ENCODE measurements around the gene DCUN1D1. TPM values are rescaled to one million over a fixed set of nuclear protein-coding genes. Genes with fewer than 3 reads are reported as not detected.
A peak's percentile ranks its signal among the peaks of the same experiment; 100 is the strongest.
"Not testable (repeated sequence)": the region's sequence is repeated elsewhere in the genome, so short reads cannot be mapped to it uniquely, and the experiment has no call there.

The DCUN1D1 gene
- polyA plus RNA-seq (ENCODE audit: insufficient read length in 3 of 3), result 10 to 100 TPM; 55.7 to 60.8 (median 60.3) TPM

DNA sequence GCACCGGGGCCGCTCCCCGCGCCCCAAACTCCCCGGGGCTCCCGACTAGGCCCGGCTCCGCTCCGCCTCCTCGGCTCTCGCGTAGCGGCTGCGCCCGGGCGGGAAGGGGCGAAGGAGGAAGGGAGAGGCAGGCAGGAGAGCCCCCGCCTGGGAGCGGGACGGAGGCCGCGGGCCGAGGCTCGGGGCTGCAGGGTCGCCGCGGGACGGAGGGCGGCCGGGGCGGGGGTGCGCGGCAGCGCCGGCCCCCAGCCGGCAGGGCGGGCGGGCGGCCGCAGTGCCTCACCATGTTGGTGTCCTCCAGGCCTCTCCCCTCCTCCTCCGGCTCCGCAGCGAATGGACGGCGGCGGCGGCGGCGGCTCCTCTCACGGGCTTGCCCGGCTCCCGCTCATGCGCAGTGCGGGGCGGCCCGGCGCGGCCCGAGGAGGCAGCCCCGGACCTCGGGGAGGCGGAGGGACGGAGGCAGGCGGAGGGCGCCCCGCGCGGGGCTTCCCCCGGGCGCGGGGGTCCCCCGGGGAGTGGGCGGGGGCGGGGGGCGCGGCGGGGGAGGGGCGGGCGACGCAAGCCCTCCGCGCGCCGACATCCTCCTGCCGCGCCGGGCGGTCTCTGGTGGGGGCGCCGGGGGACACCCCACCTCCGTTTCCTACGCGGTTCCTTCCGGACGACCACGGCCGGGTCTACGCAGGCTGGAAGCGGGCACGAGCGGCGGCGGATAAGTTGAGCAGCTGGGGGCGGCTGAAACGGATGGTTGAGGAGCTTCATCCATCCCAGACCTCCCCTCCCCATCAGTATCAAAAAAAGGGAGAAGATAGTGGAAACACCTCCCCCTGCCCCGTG is at the start of gene DCUN1D1:
DCUN1D1 (minus strand) TSS at position 335 of the 834 bp plus-strand sequence; CDS start at position 286, 49 bp downstream.
- DNase-seq (ENCODE audit: low read depth in 3 of 3, low spot score in 2 of 3), result peak in 2 of 3 donors; percentile 63

DNA sequence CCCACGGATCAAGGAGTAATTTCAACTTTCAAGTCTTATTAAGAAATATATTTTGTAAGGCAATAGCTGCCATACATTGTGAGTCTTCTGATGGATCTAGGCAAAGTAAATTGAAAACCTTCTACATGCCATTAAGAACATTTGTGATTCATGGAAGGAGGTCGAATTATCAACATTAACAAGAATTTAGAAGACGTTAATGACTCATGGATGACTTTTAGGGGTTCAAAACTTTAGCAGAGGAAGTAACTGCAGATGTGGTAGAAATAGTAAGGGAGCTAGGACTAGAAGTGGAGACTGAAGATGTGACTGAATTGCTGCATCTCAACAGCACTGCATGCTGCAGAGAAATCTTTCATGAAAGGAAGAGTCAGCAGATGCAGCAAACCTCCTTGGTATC is 48.1 kb upstream of the DCUN1D1 start:
- no peak for DNase-seq (ENCODE audit: low read depth in 3 of 3, low spot score in 2 of 3)

DNA sequence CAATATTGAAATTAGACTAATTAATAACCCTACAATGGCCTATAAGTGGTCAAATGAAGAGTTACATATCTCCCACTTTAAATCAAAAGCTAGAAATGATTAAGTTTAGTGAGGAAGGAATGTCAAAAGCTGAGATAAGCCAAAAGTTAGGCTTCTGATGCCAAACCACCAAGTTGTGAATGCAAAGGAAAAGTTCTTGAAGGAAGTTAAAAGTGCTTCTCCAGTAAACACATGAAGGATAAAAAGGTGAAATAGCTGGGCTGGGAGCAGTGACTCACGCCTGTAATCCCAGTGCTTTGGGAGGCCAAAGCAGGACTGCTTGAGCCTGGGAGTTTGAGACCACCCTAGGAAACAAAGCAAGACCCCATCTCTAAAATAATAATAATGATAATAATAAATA is 46.9 kb upstream of the DCUN1D1 start:
- DNase-seq (ENCODE audit: low read depth in 3 of 3, low spot score in 2 of 3), result no peak

DNA sequence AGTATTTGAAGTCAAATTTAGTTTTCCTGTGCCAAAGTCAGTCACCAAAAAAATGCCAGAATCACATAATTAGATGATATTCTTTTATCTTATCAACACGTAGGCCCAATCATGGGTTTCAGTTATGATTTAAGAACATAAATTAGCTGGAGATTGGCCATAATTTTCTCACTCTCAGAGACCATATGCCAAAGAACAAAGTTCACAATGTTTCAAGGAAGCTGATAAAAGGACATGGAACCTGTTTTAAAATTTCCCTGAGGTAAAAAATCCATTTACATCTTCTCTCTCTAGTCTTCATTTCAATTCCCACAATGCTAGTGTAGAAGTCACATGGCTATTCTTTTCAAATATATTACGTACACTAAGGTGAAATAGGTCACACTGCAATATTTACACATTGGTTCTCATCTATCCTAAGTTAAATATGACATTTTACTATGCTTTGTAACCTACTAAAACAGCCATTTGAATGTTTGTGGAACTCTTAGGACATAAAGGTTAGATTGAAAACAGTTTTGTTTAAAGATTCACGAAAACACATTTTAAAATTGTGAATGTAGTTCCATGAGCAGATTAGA is 42.7 kb upstream of the DCUN1D1 start:
- no peak for DNase-seq (ENCODE audit: low read depth in 3 of 3, low spot score in 2 of 3)

DNA sequence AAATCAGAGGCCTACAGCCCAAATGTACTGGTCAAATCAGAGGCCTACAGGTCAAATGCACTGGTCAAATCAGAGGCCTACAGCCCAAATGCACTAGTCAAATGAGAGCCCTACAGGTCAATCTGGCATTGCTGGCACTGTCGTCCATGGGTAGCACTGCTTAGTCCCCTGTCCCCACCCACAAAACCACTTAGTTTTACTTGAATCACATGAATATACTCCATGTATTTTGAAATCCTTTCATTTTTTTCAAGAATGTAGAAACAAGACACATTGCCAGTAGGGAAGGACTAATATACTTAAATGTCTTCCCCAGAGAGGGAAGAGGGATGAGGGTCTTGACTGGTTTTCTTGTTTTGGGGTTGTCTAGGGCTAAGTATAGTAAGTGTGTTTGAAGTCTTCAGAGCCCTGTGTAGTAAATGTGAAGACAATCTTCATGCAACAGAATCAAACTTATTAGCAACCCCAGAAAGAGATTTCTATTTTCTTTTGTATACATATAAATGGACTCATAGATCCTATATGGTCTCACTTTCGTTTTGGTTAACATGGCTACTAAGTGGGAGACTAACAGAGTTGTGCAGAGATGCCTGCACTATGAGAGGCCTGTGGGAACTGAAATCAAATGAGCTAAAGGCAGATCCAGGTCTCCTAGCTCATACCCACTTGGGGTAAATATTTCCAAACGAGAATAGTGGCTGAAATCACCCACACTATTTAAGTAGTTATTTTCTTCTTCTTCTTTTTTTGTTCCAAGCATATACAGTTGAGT is 38.3 kb upstream of the DCUN1D1 start:
- no peak for DNase-seq (ENCODE audit: low read depth in 3 of 3, low spot score in 2 of 3)

DNA sequence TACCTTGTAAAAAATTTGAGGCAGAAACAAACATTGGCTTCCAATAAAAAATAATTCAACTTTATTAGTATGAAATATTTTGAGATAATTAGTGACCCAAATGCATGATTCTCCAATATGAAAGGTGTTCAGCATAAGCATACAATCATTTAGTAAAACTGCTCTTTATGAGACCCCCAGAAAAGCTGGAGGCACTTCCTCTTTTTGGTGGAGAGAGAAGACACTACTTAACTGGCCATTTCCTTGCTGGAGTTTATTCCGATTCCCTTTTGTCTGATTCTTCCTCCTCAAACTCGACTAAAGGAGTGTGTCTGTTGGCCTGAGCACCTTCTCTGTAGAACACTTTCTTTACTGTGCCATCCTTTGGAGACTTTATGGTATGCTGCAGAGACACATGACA is 34.8 kb upstream of the DCUN1D1 start:
- DNase-seq (ENCODE audit: low read depth in 3 of 3, low spot score in 2 of 3), result no peak

DNA sequence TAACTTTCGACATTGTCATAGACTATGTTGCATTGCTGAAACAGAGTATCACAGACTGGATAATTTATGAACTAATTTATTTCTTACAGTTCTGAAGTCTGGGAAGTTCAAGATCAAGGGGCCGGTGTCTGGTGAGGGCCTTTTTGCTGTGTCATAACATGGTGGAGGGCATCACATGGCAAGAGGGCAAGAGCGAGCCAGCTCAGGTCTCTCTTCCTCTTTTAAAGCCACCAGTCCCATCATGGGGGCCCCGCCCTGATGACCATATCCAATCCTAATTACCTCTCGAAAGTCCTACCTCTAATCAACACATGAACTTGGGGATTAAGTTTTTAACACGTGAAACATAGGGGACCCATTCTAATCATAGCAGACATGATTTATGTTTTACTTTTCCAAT is 33.5 kb upstream of the DCUN1D1 start:
- DNase-seq (ENCODE audit: low read depth in 3 of 3, low spot score in 2 of 3), result no peak

DNA sequence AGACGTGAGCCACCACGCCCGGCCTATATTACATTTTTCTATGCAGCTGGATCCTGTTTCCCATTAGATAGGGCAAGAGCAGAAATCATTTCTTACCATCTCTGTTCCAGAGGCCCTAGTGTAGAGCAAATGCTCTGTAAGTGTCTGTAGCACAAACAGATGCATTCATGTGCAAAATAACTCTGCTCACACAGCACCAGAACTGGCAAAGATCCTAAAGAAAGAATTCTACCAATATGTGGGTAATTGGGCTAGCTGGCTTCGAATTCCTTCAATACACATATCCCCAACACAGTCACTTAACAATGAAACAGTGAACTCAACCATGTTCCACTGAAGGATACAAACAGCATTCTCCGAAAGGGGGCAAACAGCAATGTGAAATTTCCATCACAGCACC is 32.7 kb upstream of the DCUN1D1 start:
- no peak for DNase-seq (ENCODE audit: low read depth in 3 of 3, low spot score in 2 of 3)

DNA sequence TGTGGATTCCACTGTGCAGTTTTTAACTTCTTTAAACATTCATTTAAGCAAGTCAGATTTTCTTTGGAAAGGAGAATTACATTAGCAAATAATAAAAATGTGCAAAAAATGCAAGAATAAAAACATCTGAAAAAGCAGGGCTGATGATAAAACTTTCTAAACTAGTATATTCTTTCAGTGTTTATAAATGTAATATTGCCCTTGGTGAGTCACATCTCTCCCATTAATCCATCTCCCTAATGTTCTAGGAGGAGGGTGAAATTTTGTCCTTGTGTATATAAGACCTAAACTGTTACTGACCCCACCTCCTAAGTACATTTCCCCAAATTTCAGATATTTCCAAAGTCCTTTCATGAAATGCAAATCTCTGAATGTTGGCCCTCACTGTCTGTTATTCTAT is 28.5 kb upstream of the DCUN1D1 start:
- no peak for DNase-seq (ENCODE audit: low read depth in 3 of 3, low spot score in 2 of 3)

DNA sequence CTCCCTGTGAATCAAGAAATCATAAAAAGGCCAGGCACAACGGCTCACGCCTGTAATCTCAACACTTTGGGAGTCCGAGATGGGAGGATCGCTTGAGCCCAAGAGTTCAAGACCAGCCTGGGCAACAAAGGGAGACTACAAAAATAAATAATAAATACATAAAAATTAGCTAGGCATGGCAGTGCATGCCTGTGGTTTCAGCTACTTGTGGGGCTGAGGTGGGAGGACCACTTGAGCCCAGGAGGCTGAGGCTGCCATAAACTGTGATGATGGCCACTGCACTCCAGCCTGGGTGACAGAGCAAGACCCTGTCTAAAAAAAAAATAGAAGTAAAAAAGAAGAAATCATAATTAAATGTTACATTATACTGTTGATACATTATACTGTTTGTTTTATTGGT is 28.0 kb upstream of the DCUN1D1 start:
- DNase-seq (ENCODE audit: low read depth in 3 of 3, low spot score in 2 of 3), result no peak

DNA sequence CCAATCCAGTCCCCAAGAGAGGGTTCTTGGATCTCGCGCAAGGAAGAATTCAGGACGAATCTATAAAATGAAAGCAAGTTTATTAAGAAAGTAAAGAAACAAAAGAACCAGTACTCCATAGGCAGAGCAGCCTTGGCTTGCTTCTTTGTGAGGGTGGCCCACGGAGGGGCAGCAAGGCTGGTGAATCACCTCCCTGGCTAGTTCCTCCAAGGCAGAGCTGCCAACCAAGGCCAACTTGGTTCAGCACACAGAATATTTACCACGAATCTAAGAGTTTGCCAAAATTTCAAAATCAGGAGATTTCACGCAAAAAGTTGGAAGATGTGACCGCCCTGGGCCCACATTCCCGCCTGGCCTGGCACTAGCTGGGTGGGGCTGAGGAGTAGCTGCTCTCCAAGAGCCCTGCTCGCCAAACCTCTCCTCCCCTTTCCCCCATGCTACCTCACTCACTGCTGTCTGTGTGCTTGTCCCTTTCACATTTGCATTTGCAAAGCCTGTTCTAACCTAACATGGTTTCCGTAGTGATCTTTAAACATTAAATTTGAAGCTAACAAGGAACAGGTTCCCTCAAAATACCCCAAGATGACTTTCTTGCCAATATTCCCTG is 26.2 kb upstream of the DCUN1D1 start:
- no peak for DNase-seq (ENCODE audit: low read depth in 3 of 3, low spot score in 2 of 3)

DNA sequence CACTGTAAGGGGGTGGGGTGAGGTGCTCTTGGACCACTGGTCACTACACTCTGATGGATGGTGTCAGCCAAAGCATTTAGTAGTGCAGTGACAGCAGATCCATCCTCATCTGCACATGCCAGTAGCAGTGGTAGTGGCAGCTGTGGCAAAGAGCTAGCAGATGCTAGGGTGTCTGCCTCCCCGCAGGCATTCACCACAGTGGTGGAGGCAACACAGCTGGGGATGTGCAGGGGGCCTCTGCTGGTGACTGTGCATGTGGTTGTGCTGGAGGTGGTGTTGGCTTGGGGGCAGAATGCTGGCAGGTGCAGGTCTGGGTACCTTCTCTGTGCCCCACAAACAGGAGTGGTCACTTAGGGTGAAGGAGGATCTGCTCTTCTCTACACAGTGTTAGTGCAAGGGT is 19.4 kb upstream of the DCUN1D1 start:
- no peak for DNase-seq (ENCODE audit: low read depth in 3 of 3, low spot score in 2 of 3)

DNA sequence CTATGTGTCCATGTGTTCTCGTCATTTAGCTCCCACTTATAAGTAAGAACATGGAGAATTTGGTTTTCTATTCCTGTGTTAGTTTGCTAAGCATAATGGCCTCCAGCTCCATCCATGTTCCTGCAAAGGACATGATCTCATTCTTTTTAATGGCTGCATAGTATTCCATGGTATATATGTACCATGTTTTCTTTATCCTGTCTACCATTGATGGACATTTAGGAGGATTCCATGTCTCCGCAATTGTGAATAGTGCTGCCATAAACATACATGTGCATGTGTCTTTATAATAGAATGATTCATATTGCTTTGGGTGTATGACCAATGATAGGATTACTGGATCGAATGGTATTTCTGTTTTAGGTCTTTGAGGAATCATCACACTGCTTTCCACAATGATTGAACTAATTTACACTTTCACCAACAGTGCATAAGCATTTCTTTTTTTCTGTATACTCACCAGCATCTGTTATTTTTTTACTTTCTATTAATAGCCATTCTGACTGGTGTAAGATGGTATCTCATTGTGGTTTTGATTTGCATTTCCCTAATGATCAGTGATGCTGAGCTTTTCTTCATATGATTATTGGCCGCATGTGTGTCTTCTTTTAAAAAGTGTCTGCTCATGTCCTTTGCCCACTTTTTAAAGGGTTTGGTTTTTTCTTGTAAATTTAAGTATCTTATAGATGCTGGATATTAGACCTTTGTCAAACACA is 13.3 kb upstream of the DCUN1D1 start:
- not testable (repeated sequence) for DNase-seq (ENCODE audit: low read depth in 3 of 3, low spot score in 2 of 3)

DNA sequence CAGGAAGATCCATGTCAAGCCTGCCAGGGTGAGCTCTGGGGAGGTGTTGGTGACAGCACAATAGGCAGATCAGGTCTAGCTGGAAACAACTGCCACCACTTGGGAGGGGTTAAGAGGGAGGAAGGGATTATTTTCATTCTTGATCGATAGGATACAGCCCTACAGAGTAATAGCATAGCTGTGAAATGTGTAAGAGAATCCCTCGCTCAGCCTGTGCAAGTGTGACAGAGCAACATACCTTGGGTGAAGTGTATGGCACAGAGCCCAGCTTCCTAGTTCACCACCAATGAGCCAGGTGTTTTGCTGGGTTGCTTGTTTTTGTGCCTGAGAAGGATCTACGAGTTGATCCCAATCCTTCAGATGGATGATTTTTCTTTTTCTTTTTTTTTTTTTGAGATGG is 9.2 kb upstream of the DCUN1D1 start:
- DNase-seq (ENCODE audit: low read depth in 3 of 3, low spot score in 2 of 3), result no peak

DNA sequence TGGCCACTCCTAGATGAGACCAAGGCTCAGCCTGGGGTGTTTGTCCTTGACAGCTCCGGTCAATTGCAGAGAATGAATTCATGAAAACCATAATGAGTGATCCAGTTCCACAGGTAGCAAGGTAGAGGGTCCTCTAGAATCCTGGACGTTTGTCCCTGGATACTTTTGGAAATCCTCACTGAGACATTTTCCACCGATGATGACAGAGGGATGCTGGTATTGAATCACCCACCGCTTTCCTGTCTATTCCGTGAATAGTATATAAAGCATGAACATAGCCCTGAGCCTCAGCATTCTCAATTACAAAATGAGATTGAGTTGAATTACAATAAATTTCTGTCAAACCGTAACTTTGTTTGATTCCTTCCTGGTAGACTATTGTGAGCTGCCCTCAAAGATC is 5.7 kb upstream of the DCUN1D1 start:
- DNase-seq (ENCODE audit: low read depth in 3 of 3, low spot score in 2 of 3), result no peak

DNA sequence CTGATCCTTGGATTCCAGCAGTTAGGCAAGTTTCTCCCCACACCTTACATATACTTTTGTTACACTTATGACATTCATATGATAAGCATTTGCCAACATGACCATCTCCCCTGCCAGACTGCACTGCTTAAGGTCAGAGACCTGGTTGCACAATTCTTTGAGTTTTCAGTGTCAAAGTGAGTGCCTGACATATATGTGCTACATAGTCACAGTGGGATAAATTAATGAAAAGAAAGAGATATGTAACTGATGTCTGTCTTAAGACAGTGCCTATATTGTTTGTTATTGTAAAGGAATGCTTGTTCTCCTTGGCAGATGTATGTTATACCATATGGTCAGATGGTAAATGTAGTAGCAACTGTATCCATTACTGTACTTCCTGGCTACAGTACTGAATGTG is 3.5 kb upstream of the DCUN1D1 start:
- no peak for DNase-seq (ENCODE audit: low read depth in 3 of 3, low spot score in 2 of 3)

DNA sequence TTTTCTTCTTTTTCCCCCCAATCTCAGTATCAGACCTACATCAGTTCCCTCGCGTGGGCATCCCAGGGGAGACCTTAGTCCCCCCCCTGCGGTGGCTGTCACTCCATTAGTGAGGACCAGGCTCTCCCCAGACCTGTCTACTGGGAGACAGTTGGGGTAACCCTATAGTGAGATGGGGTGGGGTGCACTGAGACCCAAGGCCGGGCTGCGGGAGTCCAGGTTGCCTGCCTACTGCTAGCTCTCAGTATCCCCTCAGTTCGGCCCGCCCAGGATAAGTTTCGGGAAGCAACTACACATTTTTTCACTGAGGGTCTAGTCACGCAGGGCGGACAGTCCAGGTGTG is 671 bp upstream of the DCUN1D1 start:
- no peak for DNase-seq (ENCODE audit: low read depth in 3 of 3, low spot score in 2 of 3)

DNA sequence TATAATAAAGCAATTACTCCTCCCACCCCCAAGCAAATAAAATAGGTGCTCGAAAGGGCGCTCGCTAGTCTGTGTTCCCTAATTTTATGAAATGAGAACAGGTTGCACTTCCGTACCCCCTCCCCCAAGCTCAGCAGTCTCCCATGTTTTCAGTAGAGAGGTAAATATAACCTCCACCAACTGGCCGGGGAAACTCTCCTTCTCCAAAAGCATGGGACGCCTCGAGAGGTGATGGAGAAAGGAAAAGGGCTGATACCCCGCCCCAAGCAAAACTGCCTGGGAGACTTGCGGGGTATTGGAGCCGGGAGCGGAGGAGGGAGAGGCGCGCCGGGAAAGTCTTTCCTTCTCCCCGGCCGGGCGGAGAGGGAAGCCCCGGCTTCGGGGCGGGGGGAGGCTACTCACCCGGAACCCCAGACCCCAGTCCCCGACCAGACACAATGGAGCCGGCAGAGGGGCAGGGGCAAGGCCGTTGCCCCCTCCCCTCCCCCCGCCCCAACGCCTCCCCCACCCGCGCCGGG is 605 bp downstream of the DCUN1D1 start:
- peak in 1 of 3 donors; percentile 21 for DNase-seq (ENCODE audit: low read depth in 3 of 3, low spot score in 2 of 3)

DNA sequence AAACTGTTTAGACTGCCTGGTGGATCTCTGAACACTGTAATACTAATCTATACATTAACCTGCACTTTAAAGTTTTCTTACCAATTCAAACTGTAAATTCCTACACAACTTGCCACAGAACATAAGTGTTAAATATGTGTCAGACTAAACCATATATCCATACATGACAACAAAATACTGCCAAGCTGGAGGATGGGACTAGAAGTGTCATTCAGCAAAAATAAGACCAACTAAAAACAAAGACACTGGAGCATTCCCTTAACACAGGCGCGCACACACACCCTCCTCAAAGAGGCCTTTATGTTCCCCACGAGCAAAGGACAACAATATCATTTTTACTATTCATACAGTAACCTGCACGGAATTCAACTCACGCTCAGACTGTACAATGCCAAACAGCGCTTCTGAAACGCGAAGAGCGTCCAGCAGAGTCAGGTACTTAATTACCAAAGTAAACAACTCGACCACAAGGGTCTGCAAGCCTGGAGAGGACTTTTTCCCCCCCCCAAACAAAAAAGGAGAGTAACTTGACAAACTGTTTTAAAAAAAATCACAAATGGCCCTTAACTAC is 1.1 kb downstream of the DCUN1D1 start:
- no peak for DNase-seq (ENCODE audit: low read depth in 3 of 3, low spot score in 2 of 3)

DNA sequence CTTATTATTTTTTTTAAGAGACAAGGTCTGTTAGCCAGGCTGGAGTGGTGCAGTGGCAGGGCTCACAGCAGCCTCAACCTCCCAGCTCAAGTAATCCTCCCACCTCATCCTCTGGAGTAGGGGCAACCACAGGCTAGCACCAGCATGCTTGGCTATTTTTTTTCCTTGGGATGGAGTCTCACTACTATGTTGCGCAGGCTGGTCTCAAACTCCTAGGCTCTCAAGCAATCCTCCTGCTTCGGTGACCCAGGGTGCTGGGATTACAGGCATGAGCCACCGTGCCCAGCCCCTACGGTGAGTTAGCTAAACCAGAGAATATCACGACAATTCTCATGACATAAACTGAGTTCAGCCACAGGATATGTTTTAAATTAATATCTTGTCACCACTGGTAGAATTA is 2.0 kb downstream of the DCUN1D1 start:
- no peak for DNase-seq (ENCODE audit: low read depth in 3 of 3, low spot score in 2 of 3)

Data from right renal cortex interstitium (tissue), 3 donors.